ENCODE data around the gene SFXN2. TPM values are rescaled to one million over a fixed set of nuclear protein-coding genes. Genes with fewer than 3 reads are reported as not detected.
"Not testable (repeated sequence)": the region's sequence is repeated elsewhere in the genome, so short reads cannot be mapped to it uniquely, and the experiment has no call there.

The SFXN2 gene
- polyA plus RNA-seq (2011; rRNA removed), result 6.5 and 7.2 TPM in 2 replicates
- 11.3 and 13.1 TPM in 2 replicates for polyA minus RNA-seq (2011; rRNA and poly(A)+ RNA removed)

- Histone ChIP-seq H3K27ac (ENCODE audit: low read depth, low read length) (peak within 1 kb of the TSS; percentile 70), H3K4me3 (ENCODE audit: low read depth, low read length) (peak within 1 kb of the TSS; percentile 93), H3K9me3 (ENCODE audit: control insufficient read depth, insufficient read depth, low read length) (peaks cover 3% of the 10 kb centered on the region; the same call in 1 of the 2 replicates), H3K27me3 (ENCODE audit: control insufficient read depth, insufficient read depth, low read length) (no peaks in the 10 kb centered on the region)
- no peak for TF ChIP-seq CTCF (IDR thresholded peaks at IDR 0.05; ENCODE audit: low read depth, low read length)
- CTCF ChIA-PET, result interaction anchor here (1.5 to 4.6 kb wide), 3 partner anchors 23 to 40 kb away, joined by 3 to 28 read pairs (median 21); no protein-coding TSS in a partner anchor
- no peak for DNase-seq (ENCODE audit: low read depth, low spot score)
- POLR2A ChIA-PET, result interaction anchor here (1.0 to 5.7 kb wide), 9 partner anchors 11 to 140 kb away, joined by 3 to 71 read pairs (median 4); partner anchors contain the start of gene WBP1L
Measured at GRCh38 chr10:102714621-102715455, at the start of gene SFXN2. Gene SFXN2 (plus strand): TSS chr10:102714636. CDS start chr10:102726637, 12,001 bp downstream.

GRCh38 chr10:102665904-102666509 lies 48.4 kb upstream of the SFXN2 start:
- POLR2A ChIA-PET, result interaction anchor here (0.7 to 1.2 kb wide), 3 partner anchors 45 to 123 kb away, joined by 3 read pairs; partner anchors contain the start of gene WBP1L
- DNase-seq (ENCODE audit: low read depth, low spot score), result no peak
- TF ChIP-seq CTCF (IDR thresholded peaks at IDR 0.05; ENCODE audit: low read depth, low read length), result no peak
- no peak overlapping the region for H3K27ac ChIP-seq (ENCODE audit: low read depth, low read length)
- no peaks in the 10 kb centered on the region for H3K27me3 ChIP-seq (ENCODE audit: control insufficient read depth, insufficient read depth, low read length)
- H3K9me3 ChIP-seq (ENCODE audit: control insufficient read depth, insufficient read depth, low read length), result no peaks in the 10 kb centered on the region
- CTCF ChIA-PET, result interaction anchor here (0.8 kb wide), 1 partner anchor 11 kb away, joined by 4 read pairs; no protein-coding TSS in a partner anchor
- H3K4me3 ChIP-seq (ENCODE audit: low read depth, low read length), result no peak overlapping the region

- not testable (repeated sequence) for H3K9me3 ChIP-seq (ENCODE audit: control insufficient read depth, insufficient read depth, low read length); H3K4me3 ChIP-seq (ENCODE audit: low read depth, low read length); H3K27me3 ChIP-seq (ENCODE audit: control insufficient read depth, insufficient read depth, low read length); DNase-seq (ENCODE audit: low read depth, low spot score); H3K27ac ChIP-seq (ENCODE audit: low read depth, low read length)
- CTCF ChIA-PET, result interaction anchor here (1.1 kb wide), 1 partner anchor 9 kb away, joined by 5 read pairs; no protein-coding TSS in a partner anchor
- POLR2A ChIA-PET, result interaction anchor here (0.7 kb wide), 1 partner anchor 157 kb away, joined by 3 read pairs; no protein-coding TSS in a partner anchor
Measured at GRCh38 chr10:102667411-102667810, 47.0 kb upstream of the SFXN2 start.

- DNase-seq (ENCODE audit: low read depth, low spot score), result no peak
- H3K9me3 ChIP-seq (ENCODE audit: control insufficient read depth, insufficient read depth, low read length), result no peaks in the 10 kb centered on the region
- ChIA-PET CTCF (interaction anchor here (1.9 kb wide), 1 partner anchor 10 kb away, joined by 5 read pairs; no protein-coding TSS in a partner anchor), POLR2A (interaction anchor here (0.6 to 1.0 kb wide), 3 partner anchors 9 to 71 kb away, joined by 3 to 6 read pairs (median 6); partner anchors contain the start of genes ARL3 and SFXN2)
- TF ChIP-seq CTCF (IDR thresholded peaks at IDR 0.05; ENCODE audit: low read depth, low read length), result no peak
- H3K27me3 ChIP-seq (ENCODE audit: control insufficient read depth, insufficient read depth, low read length), result no peaks in the 10 kb centered on the region
- H3K4me3 ChIP-seq (ENCODE audit: low read depth, low read length), result no peak overlapping the region
- no peak overlapping the region for H3K27ac ChIP-seq (ENCODE audit: low read depth, low read length)
Measured at GRCh38 chr10:102668326-102669107, 45.9 kb upstream of the SFXN2 start.
